ENCODE data around the gene ZNF33B.

ZNF33B gene

GRCh38 chr10:42648512-42648911, 10.1 kb upstream of the ZNF33B start:
- Histone ChIP-seq H3K4me2 (ENCODE audit: low read depth, low read length, poor library complexity, severe bottlenecking) (no peak overlapping the region), H3K9me2 (replicated peaks; ENCODE audit: low read depth, low read length) (no peaks in the 10 kb centered on the region), H3K4me3 (ENCODE audit: low read length, poor library complexity, severe bottlenecking) (no peak overlapping the region), H3K9ac (ENCODE audit: low read depth, low read length, poor library complexity, severe bottlenecking) (no peak overlapping the region), H3K9me3 (ENCODE audit: insufficient read depth, low read depth, low read length) (no peaks in the 10 kb centered on the region), H4K20me1 (ENCODE audit: insufficient read depth, low read length, poor library complexity, severe bottlenecking) (no peaks in the 10 kb centered on the region), H2AFZ (ENCODE audit: low read length) (no peak overlapping the region), H3K36me3 (ENCODE audit: insufficient read depth, low read length) (no peaks in the 10 kb centered on the region), H3K4me1 (ENCODE audit: insufficient read depth, low read length, poor library complexity, severe bottlenecking) (peaks cover 12% of the 10 kb centered on the region), H3F3A (ENCODE audit: low read depth) (no peaks in the 10 kb centered on the region), H3K79me2 (ENCODE audit: insufficient read depth, low read length) (no peaks in the 10 kb centered on the region), H3K27me3 (ENCODE audit: insufficient read depth, low read length, poor library complexity, severe bottlenecking) (peaks cover 30% of the 10 kb centered on the region)
- TF ChIP-seq EZH2phosphoT487 (IDR thresholded peaks at IDR 0.05; ENCODE audit: borderline replicate concordance) (no peak), CTCF (conservative IDR thresholded peaks at IDR 0.05; ENCODE audit: low read length) (no peak)

GRCh38 chr10:42646687-42647640, 8.6 kb upstream of the ZNF33B start:
- no peaks in the 10 kb centered on the region for H3F3A ChIP-seq (ENCODE audit: low read depth)
- no peaks in the 10 kb centered on the region for H3K9me2 ChIP-seq (replicated peaks; ENCODE audit: low read depth, low read length)
- no peaks in the 10 kb centered on the region for H3K36me3 ChIP-seq (ENCODE audit: insufficient read depth, low read length)
- no peak overlapping the region for H3K4me2 ChIP-seq (ENCODE audit: low read depth, low read length, poor library complexity, severe bottlenecking)
- TF ChIP-seq CTCF (conservative IDR thresholded peaks at IDR 0.05; ENCODE audit: low read length) (no peak), EZH2phosphoT487 (IDR thresholded peaks at IDR 0.05; ENCODE audit: borderline replicate concordance) (no peak)
- H4K20me1 ChIP-seq (ENCODE audit: insufficient read depth, low read length, poor library complexity, severe bottlenecking) = no peaks in the 10 kb centered on the region
- no peak overlapping the region for H2AFZ ChIP-seq (ENCODE audit: low read length)
- H3K27me3 ChIP-seq (ENCODE audit: insufficient read depth, low read length, poor library complexity, severe bottlenecking) = peaks cover 14% of the 10 kb centered on the region
- no peak overlapping the region for H3K4me3 ChIP-seq (ENCODE audit: low read length, poor library complexity, severe bottlenecking)
- peaks cover 12% of the 10 kb centered on the region for H3K4me1 ChIP-seq (ENCODE audit: insufficient read depth, low read length, poor library complexity, severe bottlenecking)
- no peaks in the 10 kb centered on the region for H3K79me2 ChIP-seq (ENCODE audit: insufficient read depth, low read length)
- H3K9ac ChIP-seq (ENCODE audit: low read depth, low read length, poor library complexity, severe bottlenecking) = no peak overlapping the region
- H3K9me3 ChIP-seq (ENCODE audit: insufficient read depth, low read depth, low read length) = no peaks in the 10 kb centered on the region

GRCh38 chr10:42646214-42646613, 7.8 kb upstream of the ZNF33B start:
- Histone ChIP-seq H3K9me3 (ENCODE audit: insufficient read depth, low read depth, low read length) (no peaks in the 10 kb centered on the region), H3K4me3 (ENCODE audit: low read length, poor library complexity, severe bottlenecking) (no peak overlapping the region), H3K9ac (ENCODE audit: low read depth, low read length, poor library complexity, severe bottlenecking) (no peak overlapping the region), H3K27me3 (ENCODE audit: insufficient read depth, low read length, poor library complexity, severe bottlenecking) (peaks cover 12% of the 10 kb centered on the region), H3K4me2 (ENCODE audit: low read depth, low read length, poor library complexity, severe bottlenecking) (no peak overlapping the region), H3F3A (ENCODE audit: low read depth) (no peaks in the 10 kb centered on the region), H3K79me2 (ENCODE audit: insufficient read depth, low read length) (no peaks in the 10 kb centered on the region), H3K4me1 (ENCODE audit: insufficient read depth, low read length, poor library complexity, severe bottlenecking) (peaks cover 12% of the 10 kb centered on the region), H4K20me1 (ENCODE audit: insufficient read depth, low read length, poor library complexity, severe bottlenecking) (no peaks in the 10 kb centered on the region), H3K9me2 (replicated peaks; ENCODE audit: low read depth, low read length) (no peaks in the 10 kb centered on the region), H3K36me3 (ENCODE audit: insufficient read depth, low read length) (no peaks in the 10 kb centered on the region), H2AFZ (ENCODE audit: low read length) (no peak overlapping the region)
- TF ChIP-seq EZH2phosphoT487 (IDR thresholded peaks at IDR 0.05; ENCODE audit: borderline replicate concordance) (no peak), CTCF (conservative IDR thresholded peaks at IDR 0.05; ENCODE audit: low read length) (no peak)
